Activated T-cell treated with anti-CD3 and anti-CD28 coated beads for 48 hours (primary cell): ENCODE results near the gene LRRC46.
A peak's percentile ranks its signal among the peaks of the same experiment; 100 is the strongest.

Experiments used
- DNase-seq: peaks from one replicate; pipeline ENCODE4 v3.0.0-alpha.2; 2020; ENCODE audit warnings: low read depth

The LRRC46 gene

GRCh38 chr17:47831934-47832327, 461 bp downstream of the LRRC46 start:
- DNase-seq = no peak

- DNase-seq = no peak
Measured at GRCh38 chr17:47834756-47835155, 3.3 kb downstream of the LRRC46 start.

GRCh38 chr17:47836601-47837000, 5.1 kb downstream of the LRRC46 start:
- no peak for DNase-seq

GRCh38 chr17:47837401-47838039, 6.0 kb downstream of the LRRC46 start:
- no peak for DNase-seq

GRCh38 chr17:47838636-47839035, 7.2 kb downstream of the LRRC46 start:
- DNase-seq = no peak

- DNase-seq = no peak
Measured at GRCh38 chr17:47839071-47839470, 7.6 kb downstream of the LRRC46 start.

GRCh38 chr17:47840001-47840741, 8.7 kb downstream of the LRRC46 start:
- no peak for DNase-seq

- peak; percentile 92 for DNase-seq
Measured at GRCh38 chr17:47840742-47841487, 9.4 kb downstream of the LRRC46 start, which contains the start of gene SCRN2. Gene SCRN2 (minus strand): TSS chr17:47841273. CDS start chr17:47840843, 430 bp downstream.

GRCh38 chr17:47841488-47842291, 10.2 kb downstream of the LRRC46 start:
- no peak for DNase-seq

GRCh38 chr17:47843391-47843730, 11.9 kb downstream of the LRRC46 start:
- DNase-seq = no peak

- DNase-seq = no peak
Measured at GRCh38 chr17:47844227-47844626, 12.8 kb downstream of the LRRC46 start.

- DNase-seq = no peak
Measured at GRCh38 chr17:47844814-47845715, 13.6 kb downstream of the LRRC46 start.

GRCh38 chr17:47845716-47846075, 14.2 kb downstream of the LRRC46 start:
- DNase-seq = no peak

GRCh38 chr17:47846716-47847340, 15.4 kb downstream of the LRRC46 start:
- DNase-seq = no peak

GRCh38 chr17:47847341-47848197, 16.1 kb downstream of the LRRC46 start:
- no peak for DNase-seq

GRCh38 chr17:47848198-47848513, 16.7 kb downstream of the LRRC46 start:
- no peak for DNase-seq

- DNase-seq = no peak
Measured at GRCh38 chr17:47850373-47850691, 18.9 kb downstream of the LRRC46 start.

- peak; percentile 63 for DNase-seq
Measured at GRCh38 chr17:47850692-47851573, 19.5 kb downstream of the LRRC46 start, which contains the start of gene SP6. Gene SP6 (minus strand): TSS chr17:47851163. CDS start chr17:47848429, 2,734 bp downstream.

- DNase-seq = no peak
Measured at GRCh38 chr17:47851764-47852112, 20.3 kb downstream of the LRRC46 start.
